KMS-11 (cell line): Measurements from ENCODE around the gene COL23A1.

Source experiments
- H2AFZ ChIP-seq: fragments of 200-600 bp; sonication (generic); 2 replicates; pipeline ENCODE4 v1.6.1; 2016; ENCODE audit warnings: antibody characterized with exemption, mixed run types, low read depth
- H3K27ac ChIP-seq: fragments of 200-600 bp; sonication (generic); 2 replicates; pipeline ENCODE4 v1.6.1; 2016; ENCODE audit warnings: mild to moderate bottlenecking, mixed run types
- H3K27me3 ChIP-seq: fragments of 200-600 bp; sonication (generic); 2 replicates; pipeline ENCODE4 v1.6.1; 2017; ENCODE audit warnings: mild to moderate bottlenecking, low read depth, mixed run types, moderate library complexity; ENCODE audit not compliant: insufficient read depth
- H3K36me3 ChIP-seq: fragments of 200-600 bp; sonication (generic); 2 replicates; pipeline ENCODE4 v1.6.1; 2017; ENCODE audit warnings: mild to moderate bottlenecking, mixed run types; ENCODE audit not compliant: insufficient read depth
- H3K4me1 ChIP-seq: fragments of 200-600 bp; sonication (generic); 2 replicates; pipeline ENCODE4 v1.6.1; 2016; ENCODE audit warnings: mild to moderate bottlenecking, low read depth, mixed run types; ENCODE audit not compliant: poor library complexity, severe bottlenecking
- H3K4me2 ChIP-seq: fragments of 200-600 bp; sonication (generic); 2 replicates; pipeline ENCODE4 v1.7.0; 2016; ENCODE audit warnings: mild to moderate bottlenecking, mixed run types
- H3K4me3 ChIP-seq: fragments of 200-600 bp; sonication (generic); IDR thresholded peaks from 2 replicates; pipeline ENCODE4 v1.6.1; 2017; ENCODE audit warnings: low read depth, low read length, mixed read lengths; ENCODE audit not compliant: insufficient read depth
- H3K79me2 ChIP-seq: fragments of 200-600 bp; sonication (generic); 2 replicates; pipeline ENCODE4 v1.6.1; 2016; ENCODE audit warnings: low read depth, mixed run types; ENCODE audit not compliant: insufficient read depth
- H3K9ac ChIP-seq: fragments of 200-600 bp; sonication (generic); 2 replicates; pipeline ENCODE4 v1.6.1; 2016; ENCODE audit warnings: mild to moderate bottlenecking, mixed run types
- H4K20me1 ChIP-seq: fragments of 200-600 bp; sonication (generic); 2 replicates; pipeline ENCODE4 v1.6.1; 2016; ENCODE audit warnings: mild to moderate bottlenecking, mixed run types; ENCODE audit not compliant: insufficient read depth
- CTCF ChIP-seq: fragments of 200-600 bp; sonication (generic); conservative IDR thresholded peaks from 2 replicates; pipeline ENCODE4 v1.6.1; 2017; ENCODE audit warnings: low read depth, mild to moderate bottlenecking, antibody characterized with exemption, low read length, moderate library complexity, mixed read lengths

The COL23A1 gene

GRCh38 chr5:178282391-178282790 is 307.8 kb downstream of the COL23A1 start:
- no peak for TF ChIP-seq CTCF

GRCh38 chr5:178281331-178281730 is 308.9 kb downstream of the COL23A1 start:
- Histone ChIP-seq H3K4me1 (no peaks in the 10 kb centered on the region), H4K20me1 (no peaks in the 10 kb centered on the region), H3K79me2 (no peaks in the 10 kb centered on the region), H3K36me3 (no peaks in the 10 kb centered on the region), H3K27ac (no peak overlapping the region), H3K27me3 (peaks cover 3% of the 10 kb centered on the region; the same call in 1 of the 2 replicates), H3K9ac (no peak overlapping the region), H3K4me2 (no peak overlapping the region), H2AFZ (no peak overlapping the region), H3K4me3 (no peak overlapping the region)
- no peak for TF ChIP-seq CTCF

More at GRCh38 chr5:178282391-178282790, 307.8 kb downstream of the COL23A1 start:
- Histone ChIP-seq H4K20me1 (no peaks in the 10 kb centered on the region), H2AFZ (no peak overlapping the region), H3K4me1 (no peaks in the 10 kb centered on the region), H3K36me3 (no peaks in the 10 kb centered on the region), H3K9ac (no peak overlapping the region), H3K27ac (no peak overlapping the region), H3K4me2 (no peak overlapping the region), H3K4me3 (no peak overlapping the region), H3K27me3 (peaks cover 3% of the 10 kb centered on the region; the same call in 1 of the 2 replicates), H3K79me2 (no peaks in the 10 kb centered on the region)

- Histone ChIP-seq H3K79me2 (no peaks in the 10 kb centered on the region), H3K27me3 (peaks cover 3% of the 10 kb centered on the region; the same call in 1 of the 2 replicates), H3K36me3 (no peaks in the 10 kb centered on the region), H3K4me3 (no peak overlapping the region), H3K4me2 (no peak overlapping the region), H3K4me1 (no peaks in the 10 kb centered on the region), H3K27ac (no peak overlapping the region), H4K20me1 (no peaks in the 10 kb centered on the region), H2AFZ (no peak overlapping the region), H3K9ac (no peak overlapping the region)
- no peak for TF ChIP-seq CTCF
These were observed 309.6 kb downstream of the COL23A1 start for GRCh38 chr5:178280631-178281030.

GRCh38 chr5:178279723-178280438 is 310.3 kb downstream of the COL23A1 start:
- Histone ChIP-seq H4K20me1 (no peaks in the 10 kb centered on the region), H3K9ac (no peak overlapping the region), H3K4me3 (no peak overlapping the region), H3K79me2 (no peaks in the 10 kb centered on the region), H2AFZ (no peak overlapping the region), H3K27ac (no peak overlapping the region), H3K4me1 (no peaks in the 10 kb centered on the region), H3K4me2 (no peak overlapping the region), H3K27me3 (peaks cover 6% of the 10 kb centered on the region; the same call in 1 of the 2 replicates), H3K36me3 (no peaks in the 10 kb centered on the region)
- TF ChIP-seq CTCF: peak; percentile 37
